Stimulated activated naive CD4-positive, alpha-beta T cell (primary cell): Measurements from ENCODE around the gene EPB41L1.

Experiments
- DNase-seq, 6 experiments: peaks; one replicate each; lab custom pipeline; 2025; lab: John Stamatoyannopoulos, UW

The EPB41L1 gene

GRCh38 chr20:36281785-36282380 is 127.3 kb downstream of the EPB41L1 start:
- DNase-seq: no peak
